Progenitor cell of endocrine pancreas (in vitro differentiated cells): ENCODE results near the gene NDUFAF7. TPM values are rescaled to one million over a fixed set of nuclear protein-coding genes. Genes with fewer than 3 reads are reported as not detected.
"Not testable (repeated sequence)": the region's sequence is repeated elsewhere in the genome, so short reads cannot be mapped to it uniquely, and the experiment has no call there.

ENCODE experiments used
- DNase-seq: peaks from one replicate; pipeline ENCODE4 v3.0.0; 2021; ENCODE audit warnings: low spot score; ENCODE audit not compliant: unreplicated experiment
- H3K27ac Mint-ChIP-seq: 2 replicates; pipeline ENCODE4 v1.8.0; 2021; ENCODE audit warnings: mild to moderate bottlenecking, moderate library complexity, mixed read lengths
- H3K27me3 Mint-ChIP-seq: 2 replicates; pipeline ENCODE4 v1.8.0; 2021; ENCODE audit warnings: mixed read lengths
- H3K36me3 Mint-ChIP-seq: 2 replicates; pipeline ENCODE4 v1.8.0; 2022; ENCODE audit warnings: mixed read lengths; ENCODE audit not compliant: insufficient read depth
- H3K4me1 Mint-ChIP-seq: 2 replicates; pipeline ENCODE4 v1.8.0; 2021; ENCODE audit warnings: low read depth, mixed read lengths
- H3K4me3 Mint-ChIP-seq: 2 replicates; pipeline ENCODE4 v1.8.0; 2021; ENCODE audit warnings: low read depth, mild to moderate bottlenecking, moderate library complexity, mixed read lengths
- H3K9me3 Mint-ChIP-seq: 2 replicates; pipeline ENCODE4 v1.8.0; 2021; ENCODE audit warnings: low read depth, mixed read lengths
- CTCF ChIP-seq: fragments of 200-600 bp; sonication (generic); IDR thresholded peaks from one replicate; pipeline ENCODE4 v1.5.0; 2021; ENCODE audit warnings: antibody characterized with exemption, mild to moderate bottlenecking; ENCODE audit not compliant: unreplicated experiment
- total RNA-seq: library from RNA; stranded (reverse); gene quantifications from 2 replicates; pipeline ENCODE4 v1.2.1, GENCODE V29; 2021

NDUFAF7 gene
- total RNA-seq, 1 donor from 2014 or later = 27.6 TPM

- Mint-ChIP-seq H3K36me3 (peaks cover 16% of the 10 kb centered on the region), H3K4me3 (no peak overlapping the region), H3K27me3 (no peaks in the 10 kb centered on the region), H3K9me3 (no peaks in the 10 kb centered on the region), H3K4me1 (no peaks in the 10 kb centered on the region), H3K27ac (no peak overlapping the region)
- no peak for TF ChIP-seq CTCF
- no peak for DNase-seq
These were observed 52.9 kb downstream of the NDUFAF7 start for GRCh38 chr2:37284381-37284780.

- H3K4me3 Mint-ChIP-seq = no peak overlapping the region
- no peak for TF ChIP-seq CTCF
- no peak overlapping the region for H3K27ac Mint-ChIP-seq
- H3K9me3 Mint-ChIP-seq = no peaks in the 10 kb centered on the region
- H3K36me3 Mint-ChIP-seq = peaks cover 10% of the 10 kb centered on the region
- DNase-seq = no peak
- no peaks in the 10 kb centered on the region for H3K27me3 Mint-ChIP-seq
- no peaks in the 10 kb centered on the region for H3K4me1 Mint-ChIP-seq
These were observed 56.5 kb downstream of the NDUFAF7 start for GRCh38 chr2:37287966-37288365.

- Mint-ChIP-seq H3K27ac (no peak overlapping the region), H3K4me1 (no peaks in the 10 kb centered on the region), H3K36me3 (peaks cover 9% of the 10 kb centered on the region), H3K4me3 (no peak overlapping the region), H3K9me3 (no peaks in the 10 kb centered on the region), H3K27me3 (no peaks in the 10 kb centered on the region)
- DNase-seq = no peak
- TF ChIP-seq CTCF = no peak
These were observed 60.2 kb downstream of the NDUFAF7 start for GRCh38 chr2:37291680-37292079.

- H3K27me3 Mint-ChIP-seq, H3K4me1 Mint-ChIP-seq, H3K4me3 Mint-ChIP-seq, DNase-seq, H3K9me3 Mint-ChIP-seq, H3K27ac Mint-ChIP-seq: not testable (repeated sequence)
- H3K36me3 Mint-ChIP-seq = peaks cover 11% of the 10 kb centered on the region
These were observed 63.4 kb downstream of the NDUFAF7 start for GRCh38 chr2:37294858-37295257.

- Mint-ChIP-seq H3K9me3 (peaks cover 8% of the 10 kb centered on the region), H3K36me3 (peaks cover 11% of the 10 kb centered on the region), H3K4me3 (no peak overlapping the region), H3K27me3 (no peaks in the 10 kb centered on the region), H3K27ac (no peak overlapping the region), H3K4me1 (no peaks in the 10 kb centered on the region)
- DNase-seq = no peak
- TF ChIP-seq CTCF = no peak
These were observed 64.1 kb downstream of the NDUFAF7 start for GRCh38 chr2:37295469-37296073.

- peaks cover 8% of the 10 kb centered on the region for H3K4me1 Mint-ChIP-seq
- H3K27ac Mint-ChIP-seq = no peak overlapping the region
- DNase-seq = no peak
- peaks cover 8% of the 10 kb centered on the region for H3K9me3 Mint-ChIP-seq
- no peak overlapping the region for H3K4me3 Mint-ChIP-seq
- no peak for TF ChIP-seq CTCF
- no peaks in the 10 kb centered on the region for H3K27me3 Mint-ChIP-seq
- H3K36me3 Mint-ChIP-seq = peaks cover 4% of the 10 kb centered on the region
These were observed 66.2 kb downstream of the NDUFAF7 start for GRCh38 chr2:37297632-37298031.
